K562 (cell line): ENCODE results near the gene KCNG1. TPM values are rescaled to one million over a fixed set of nuclear protein-coding genes. Genes with fewer than 3 reads are reported as not detected.

Experiments
- ATAC-seq: fragments of 200-7000 bp; cut with Tn5 transposase; 3 replicates; pipeline ENCODE4 v1.9.1; 2020; ENCODE audit warnings: moderate library complexity
- BruUV-seq: library from RNA; stranded (reverse); fragments of 400-500 nt; replicated peaks from 2 replicates; lab custom pipeline; 2021; lab: Mats Ljungman, UMichigan
- CTCF ChIA-PET: fragments of 300-600 bp; formaldehyde crosslinking; extraction: SDS; loops from one replicate; lab custom pipeline; 2021; ENCODE audit warnings: low intra/inter-chr PET ratio; lab: Yijun Ruan, JAX
- POLR2A ChIA-PET: fragments of 300-600, 350-650 bp; sonication (Branson Sonifier 250); formaldehyde crosslinking; extraction: SDS; loops from one replicate; lab custom pipeline; 2021; ENCODE audit warnings: antibody characterized with exemption, inconsistent platforms; lab: Yijun Ruan, JAX
- DNase-seq, 4 experiments: peaks; one replicate each; pipeline versions ENCODE4 v3.0.0 to v3.0.0-alpha.2; 2011 to 2018; ENCODE audit warnings: low spot score in 3 of 4, mixed read lengths in 3 of 4; ENCODE audit errors: extremely low read depth in 1 of 4
- FAIRE-seq: peaks from 2 replicates; lab custom pipeline; 2011; peaks lifted over from hg19 to GRCh38; lab: Jason Lieb, UNC
- H2AFZ ChIP-seq: 2 replicates; pipeline ENCODE4 v1.6.0; 2011; ENCODE audit warnings: low read depth, low read length, control low read depth, inconsistent platforms
- H3K27ac ChIP-seq: fragments of 200-600 bp; 3 replicates; pipeline ENCODE4 v1.8.0; 2011; ENCODE audit warnings: low read depth, mild to moderate bottlenecking, control low read depth, inconsistent platforms, low read length, moderate library complexity, mixed read lengths; ENCODE audit errors: extremely low read depth
- H3K27me3 ChIP-seq, 2 experiments: fragments of 300-600 bp in 1 of 2; 2 replicates in 1 of 2; 3 replicates in 1 of 2; pipeline versions ENCODE4 v1.6.0 to v1.8.0; 2011; ENCODE audit warnings: inconsistent platforms in 2 of 2, low read length in 2 of 2, mild to moderate bottlenecking in 1 of 2, mixed read lengths in 1 of 2, moderate library complexity in 1 of 2; ENCODE audit not compliant: control insufficient read depth in 2 of 2, insufficient read depth in 2 of 2
- H3K36me3 ChIP-seq: fragments of 300-600 bp; 3 replicates; pipeline ENCODE4 v1.8.0; 2011; ENCODE audit warnings: mild to moderate bottlenecking, low read length, inconsistent platforms; ENCODE audit not compliant: control insufficient read depth, insufficient read depth
- H3K4me1 ChIP-seq, 2 experiments: fragments of 200-600 bp in 1 of 2; replicated peaks in 1 of 2; 2 replicates in 1 of 2; 3 replicates in 1 of 2; pipeline versions ENCODE4 v1.5.1 to v1.8.0; 2011; ENCODE audit warnings: inconsistent platforms in 2 of 2, low read length in 2 of 2, mild to moderate bottlenecking in 1 of 2, mixed read lengths in 1 of 2, moderate library complexity in 1 of 2; ENCODE audit not compliant: control insufficient read depth in 2 of 2, insufficient read depth in 2 of 2
- H3K4me2 ChIP-seq: 2 replicates; pipeline ENCODE4 v1.6.1; 2011; ENCODE audit warnings: low read length, control low read depth, inconsistent platforms, mixed read lengths; ENCODE audit not compliant: insufficient read depth
- H3K4me3 ChIP-seq: fragments of 200-600 bp; sonication (generic), shearing (Covaris generic); 2 replicates; pipeline ENCODE4 v1.5.1; 2016; ENCODE audit warnings: control low read depth, inconsistent platforms
- H3K79me2 ChIP-seq: fragments of 200-600 bp; 3 replicates; pipeline ENCODE4 v1.8.0; 2011; ENCODE audit warnings: low read length, inconsistent platforms; ENCODE audit not compliant: control insufficient read depth, insufficient read depth
- H3K9ac ChIP-seq, 2 experiments: 2 replicates each; pipeline versions ENCODE4 v1.6.0 to v1.6.1; 2011; ENCODE audit warnings: low read depth in 2 of 2, low read length in 2 of 2, control low read depth in 1 of 2, inconsistent platforms in 1 of 2, mild to moderate bottlenecking in 1 of 2, mixed read lengths in 1 of 2; ENCODE audit not compliant: insufficient read depth in 1 of 2
- H3K9me1 ChIP-seq: one replicate; pipeline ENCODE4 v1.6.0; 2011; ENCODE audit warnings: inconsistent platforms, mild to moderate bottlenecking, low read length, moderate library complexity; ENCODE audit not compliant: control insufficient read depth, insufficient read depth
- H3K9me3 ChIP-seq: replicated peaks from 2 replicates; pipeline ENCODE4 v1.5.1; 2011; ENCODE audit warnings: low read depth, low read length, inconsistent platforms; ENCODE audit not compliant: control insufficient read depth, insufficient read depth
- H4K20me1 ChIP-seq: replicated peaks from 2 replicates; pipeline ENCODE4 v1.6.1; 2011; ENCODE audit warnings: low read length, inconsistent platforms, mixed read lengths; ENCODE audit not compliant: control insufficient read depth, insufficient read depth
- ZNF764 ChIP-seq: fragments of 250-450 bp; sonication (Bioruptor Pico); IDR thresholded peaks from 2 replicates; pipeline ENCODE4 v1.4.0; 2020; ENCODE audit warnings: low read depth, mild to moderate bottlenecking, moderate library complexity
- WGBS: fragments of 100-300 bp; shearing (Covaris generic); methylation state at CpG from one replicate; pipeline ENCODE4 v1.1.6; 2016; ENCODE audit warnings: low coverage, mixed read lengths; ENCODE audit not compliant: insufficient coverage; ENCODE audit errors: missing lambda C conversion rate; 5-methylcytosine and 5-hydroxymethylcytosine counted together
- in situ Hi-C: fragments of 300-500 bp; cut with MboI; formaldehyde crosslinking; loops from 4 replicates; pipeline ENCODE4 v1.15.0; 2018; ENCODE audit warnings: inconsistent platforms, mixed read lengths
- intact Hi-C: fragments of 100-400 bp; cut with micrococcal nuclease; formaldehyde crosslinking; loops from 2 replicates; pipeline ENCODE4 v1.14.2; 2022
- polyA plus RNA-seq, 8 experiments: library from polyadenylated mRNA; depleted of rRNA in 4 of 8; stranded (reverse) in 5 of 8; unstranded in 3 of 8; fragments of >200 nt; fragmentation: Nextera tagmentation in 2 of 8; fragmentation: Illumina TruSeq in 1 of 8; extraction: Ambion mirVana in 2 of 8; extraction: Trizol in 1 of 8; gene quantifications; 2 replicates each; pipeline versions ENCODE4 v1.2.1 to v1.2.3, GENCODE V29; 2011 to 2014; ENCODE audit warnings: inconsistent platforms in 1 of 8, missing spikeins in 1 of 8
- total RNA-seq, 7 experiments: library from RNA; depleted of rRNA in 6 of 7; stranded (reverse); fragments of >200 nt in 6 of 7; fragmentation: Illumina TruSeq in 2 of 7; extraction: Trizol in 2 of 7; gene quantifications; 2 replicates each; pipeline versions ENCODE4 v1.2.1 to v1.2.3, GENCODE V29; 2011 to 2021; ENCODE audit warnings: low replicate concordance in 1 of 7
- TF ChIP-seq, protein P1 (sequence below): fragments of 450-650 bp; IDR thresholded peaks from 2 replicates; pipeline ENCODE4 v1.6.1; 2016; ENCODE audit warnings: antibody characterized with exemption

KCNG1 gene
- total and polyA plus RNA-seq, 9 of the 15 experiments (the other 6 are each of a cell fraction or from before 2014, with no cell fraction given) = 0.06 to 1.5 (median 0.22) TPM; not detected in 2

DNA sequence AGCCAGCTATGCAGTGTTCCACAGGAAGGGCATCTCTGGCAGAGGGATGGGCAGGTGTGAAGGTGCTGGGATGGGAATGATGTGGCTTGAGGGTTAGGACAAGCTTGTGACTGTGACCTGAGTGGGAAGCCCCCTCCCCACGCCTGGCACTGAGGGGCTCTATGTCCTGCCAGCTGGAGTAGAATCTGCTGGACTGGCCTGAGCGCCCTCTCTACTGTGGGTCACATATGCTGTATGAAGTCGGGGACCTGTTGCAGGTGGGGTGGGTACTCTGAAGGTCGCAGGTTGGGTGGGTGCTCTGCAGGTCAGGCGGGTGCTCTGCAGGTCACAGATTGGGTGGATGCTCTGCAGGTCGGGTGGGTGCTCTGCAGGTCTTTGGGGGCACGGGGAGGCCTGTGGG, 20.3 kb downstream of the KCNG1 start:
- no peak for DNase-seq
- Histone ChIP-seq H3K4me1 (peaks cover 0 to 13% of the 10 kb centered on the region in 2 experiments; a peak in 1 of 5 replicates), H3K9me3 (no peaks in the 10 kb centered on the region), H3K27me3 (peaks cover 31 to 68% of the 10 kb centered on the region in 2 experiments; a peak in 4 of 5 replicates), H3K9ac (no peak overlapping the region), H3K79me2 (no peaks in the 10 kb centered on the region), H2AFZ (no peak overlapping the region), H4K20me1 (0 out of 2 replicates have a peak, but pooled peaks cover 3% of the 10 kb centered on the region), H3K4me3 (no peak overlapping the region), H3K9me1 (no peaks in the 10 kb centered on the region), H3K27ac (no peak overlapping the region), H3K36me3 (no peaks in the 10 kb centered on the region), H3K4me2 (no peak overlapping the region)
- whole genome bisulfite sequencing = 1% methylated on average over 7 of the region's 7 CpGs
- no peak for ATAC-seq
- ChIA-PET POLR2A (no interaction called here), CTCF (no interaction called here)
- TF ChIP-seq, protein P1, sequence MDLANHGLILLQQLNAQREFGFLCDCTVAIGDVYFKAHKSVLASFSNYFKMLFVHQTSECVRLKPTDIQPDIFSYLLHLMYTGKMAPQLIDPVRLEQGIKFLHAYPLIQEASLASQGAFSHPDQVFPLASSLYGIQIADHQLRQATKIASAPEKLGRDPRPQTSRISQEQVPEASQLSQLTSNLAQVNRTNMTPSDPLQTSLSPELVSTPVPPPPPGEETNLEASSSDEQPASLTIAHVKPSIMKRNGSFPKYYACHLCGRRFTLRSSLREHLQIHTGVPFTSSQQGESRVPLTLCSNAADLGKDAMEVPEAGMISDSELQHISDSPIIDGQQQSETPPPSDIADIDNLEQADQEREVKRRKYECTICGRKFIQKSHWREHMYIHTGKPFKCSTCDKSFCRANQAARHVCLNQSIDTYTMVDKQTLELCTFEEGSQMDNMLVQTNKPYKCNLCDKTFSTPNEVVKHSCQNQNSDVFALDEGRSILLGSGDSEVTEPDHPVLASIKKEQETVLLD = no peak
- no peak for TF ChIP-seq ZNF764
- intact Hi-C loops = no loop called here
- no TSS peak for BruUV-seq
- FAIRE-seq = no peak
- in situ Hi-C loops = no loop called here
